ENCODE data around the gene PI4KB.

GRCh38 chr1:151242442-151242841, 84.8 kb downstream of the PI4KB start:
- no peak for TF ChIP-seq EZH2 (IDR thresholded peaks at IDR 0.05; ENCODE audit: borderline replicate concordance, low read depth, low read length, poor library complexity, severe bottlenecking)
- no peak for TF ChIP-seq CTCF (conservative IDR thresholded peaks at IDR 0.05; ENCODE audit: low read depth, low read length)
